CD4-positive, alpha-beta T cell (primary cell): ENCODE results near the gene MAPRE2. TPM values are rescaled to one million over a fixed set of nuclear protein-coding genes. Genes with fewer than 3 reads are reported as not detected.

Source experiments
- ATAC-seq: fragments of 200-7000 bp; cut with Tn5 transposase; one replicate; pipeline ENCODE4 v1.10.0; 2022; ENCODE audit warnings: mild to moderate bottlenecking; ENCODE audit not compliant: poor library complexity
- CTCF ChIA-PET: fragments of 350-600 bp; sonication (Branson Sonifier 250); formaldehyde crosslinking; loops from one replicate; lab custom pipeline; 2021; ENCODE audit warnings: antibody characterized with exemption, inconsistent platforms; lab: Charles Lee
- POLR2A ChIA-PET: fragments of 350-600 bp; sonication (Branson Sonifier 250); formaldehyde crosslinking; loops from one replicate; lab custom pipeline; 2021; ENCODE audit warnings: antibody characterized with exemption, inconsistent platforms; lab: Charles Lee
- DNase-seq, 14 experiments: peaks; one replicate each; pipeline ENCODE4 v3.0.0-alpha.2; 2013 to 2020; ENCODE audit warnings: mixed read lengths in 2 of 14
- H3K27ac ChIP-seq, 2 donors: one replicate each; pipeline versions ENCODE4 v1.5.1 to v1.7.0; 2013; ENCODE audit warnings: low read length in 2 of 2, low read depth in 1 of 2, mild to moderate bottlenecking in 1 of 2
- H3K27me3 ChIP-seq, 2 experiments: 1 replicate in 1 of 2; 2 replicates in 1 of 2; pipeline versions ENCODE4 v1.6.1 to v1.7.0; 2013; ENCODE audit warnings: low read length in 2 of 2, control low read depth in 1 of 2, mild to moderate bottlenecking in 1 of 2, moderate library complexity in 1 of 2; ENCODE audit not compliant: insufficient read depth in 2 of 2, control insufficient read depth in 1 of 2
- H3K36me3 ChIP-seq: one replicate; pipeline ENCODE4 v1.6.1; 2013; ENCODE audit warnings: low read length, control low read depth; ENCODE audit not compliant: insufficient read depth
- H3K4me1 ChIP-seq: one replicate; pipeline ENCODE4 v1.6.1; 2013; ENCODE audit warnings: low read length, control low read depth; ENCODE audit not compliant: insufficient read depth
- H3K4me3 ChIP-seq: one replicate; pipeline ENCODE4 v1.5.1; 2013; ENCODE audit warnings: mild to moderate bottlenecking, low read length, moderate library complexity
- H3K9me3 ChIP-seq, 2 experiments: 1 replicate in 1 of 2; 2 replicates in 1 of 2; pipeline versions ENCODE4 v1.6.1 to v1.7.0; 2013; ENCODE audit warnings: low read length in 2 of 2, mild to moderate bottlenecking in 2 of 2, control low read depth in 1 of 2, moderate library complexity in 1 of 2; ENCODE audit not compliant: control insufficient read depth in 1 of 2, insufficient read depth in 1 of 2
- H3K27ac Mint-ChIP-seq: one replicate; pipeline ENCODE4 v1.8.0; 2020; ENCODE audit warnings: mixed read lengths
- H3K27me3 Mint-ChIP-seq: one replicate; pipeline ENCODE4 v1.8.0; 2021; ENCODE audit warnings: mixed read lengths
- H3K36me3 Mint-ChIP-seq: one replicate; pipeline ENCODE4 v1.8.0; 2021; ENCODE audit warnings: low read depth, mixed read lengths
- H3K4me1 Mint-ChIP-seq: one replicate; pipeline ENCODE4 v1.8.0; 2021; ENCODE audit warnings: low read depth, mixed read lengths
- H3K4me3 Mint-ChIP-seq: one replicate; pipeline ENCODE4 v1.8.0; 2020; ENCODE audit warnings: mild to moderate bottlenecking, mixed read lengths
- H3K9me3 Mint-ChIP-seq: one replicate; pipeline ENCODE4 v1.8.0; 2020; ENCODE audit warnings: mixed read lengths
- intact Hi-C, 2 experiments: fragments of 100-400 bp; cut with DNase I in 1 of 2; cut with micrococcal nuclease in 1 of 2; formaldehyde crosslinking; loops; one replicate each; pipeline versions ENCODE4 v1.15.1 to v1.9.0; 2023 to 2025; cut with DNase I, micrococcal nuclease
- total RNA-seq, 174 experiments: library from RNA in 2 of 174; stranded (reverse) in 2 of 174; gene quantifications; one replicate each; pipeline ENCODE4 v1.2.3 and lab custom pipeline; 2021 to 2026
- TF ChIP-seq, protein P1 (sequence below): fragments of 200-600 bp; IDR thresholded peaks from one replicate; pipeline ENCODE4 v1.8.0; 2022; ENCODE audit warnings: antibody characterized with exemption, mild to moderate bottlenecking

Gene MAPRE2
- total RNA-seq, 2 experiments from 2014 or later: 108 to 112 TPM

GRCh38 chr18:35060122-35060815 lies 19.1 kb downstream of the MAPRE2 start:
- Histone ChIP-seq H3K27me3 (no peaks in the 10 kb centered on the region), H3K4me1 (peaks cover 16% of the 10 kb centered on the region), H3K36me3 (no peaks in the 10 kb centered on the region), H3K4me3 (no peak overlapping the region), H3K9me3 (no peaks in the 10 kb centered on the region), H3K27ac (no peak overlapping the region)
- Mint-ChIP-seq H3K4me1 (peaks cover 76% of the 10 kb centered on the region), H3K36me3 (peaks cover 12% of the 10 kb centered on the region), H3K27me3 (no peaks in the 10 kb centered on the region), H3K9me3 (no peaks in the 10 kb centered on the region), H3K4me3 (no peak overlapping the region), H3K27ac (no peak overlapping the region)
- POLR2A ChIA-PET: interaction anchor here (1.3 kb wide), 1 partner anchor 35 kb away, joined by 3 read pairs; no protein-coding TSS in a partner anchor
- intact Hi-C loops: no loop called here
- TF ChIP-seq, protein P1, sequence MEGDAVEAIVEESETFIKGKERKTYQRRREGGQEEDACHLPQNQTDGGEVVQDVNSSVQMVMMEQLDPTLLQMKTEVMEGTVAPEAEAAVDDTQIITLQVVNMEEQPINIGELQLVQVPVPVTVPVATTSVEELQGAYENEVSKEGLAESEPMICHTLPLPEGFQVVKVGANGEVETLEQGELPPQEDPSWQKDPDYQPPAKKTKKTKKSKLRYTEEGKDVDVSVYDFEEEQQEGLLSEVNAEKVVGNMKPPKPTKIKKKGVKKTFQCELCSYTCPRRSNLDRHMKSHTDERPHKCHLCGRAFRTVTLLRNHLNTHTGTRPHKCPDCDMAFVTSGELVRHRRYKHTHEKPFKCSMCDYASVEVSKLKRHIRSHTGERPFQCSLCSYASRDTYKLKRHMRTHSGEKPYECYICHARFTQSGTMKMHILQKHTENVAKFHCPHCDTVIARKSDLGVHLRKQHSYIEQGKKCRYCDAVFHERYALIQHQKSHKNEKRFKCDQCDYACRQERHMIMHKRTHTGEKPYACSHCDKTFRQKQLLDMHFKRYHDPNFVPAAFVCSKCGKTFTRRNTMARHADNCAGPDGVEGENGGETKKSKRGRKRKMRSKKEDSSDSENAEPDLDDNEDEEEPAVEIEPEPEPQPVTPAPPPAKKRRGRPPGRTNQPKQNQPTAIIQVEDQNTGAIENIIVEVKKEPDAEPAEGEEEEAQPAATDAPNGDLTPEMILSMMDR: no peak
- CTCF ChIA-PET: interaction anchor here (1.2 to 1.3 kb wide), 2 partner anchors 19 to 34 kb away, joined by 3 to 4 read pairs; partner anchors contain the start of gene MAPRE2
- ATAC-seq: no peak
- no peak for DNase-seq

GRCh38 chr18:35061336-35061735 lies 20.1 kb downstream of the MAPRE2 start:
- Histone ChIP-seq H3K9me3 (no peaks in the 10 kb centered on the region), H3K4me3 (no peak overlapping the region), H3K27ac (no peak overlapping the region), H3K4me1 (peaks cover 16% of the 10 kb centered on the region), H3K27me3 (no peaks in the 10 kb centered on the region), H3K36me3 (no peaks in the 10 kb centered on the region)
- TF ChIP-seq, protein P1: no peak
- ChIA-PET CTCF (interaction anchor here (1.2 kb wide), 1 partner anchor 20 kb away, joined by 3 read pairs; the partner anchor contains the start of gene MAPRE2), POLR2A (no interaction called here)
- H3K4me3 Mint-ChIP-seq: no peak overlapping the region
- H3K36me3 Mint-ChIP-seq: peaks cover 17% of the 10 kb centered on the region
- no peak for ATAC-seq
- H3K4me1 Mint-ChIP-seq: peaks cover 82% of the 10 kb centered on the region
- H3K9me3 Mint-ChIP-seq: no peaks in the 10 kb centered on the region
- no peaks in the 10 kb centered on the region for H3K27me3 Mint-ChIP-seq
- no peak overlapping the region for H3K27ac Mint-ChIP-seq
- no peak for DNase-seq
- intact Hi-C loops: no loop called here

DNA sequence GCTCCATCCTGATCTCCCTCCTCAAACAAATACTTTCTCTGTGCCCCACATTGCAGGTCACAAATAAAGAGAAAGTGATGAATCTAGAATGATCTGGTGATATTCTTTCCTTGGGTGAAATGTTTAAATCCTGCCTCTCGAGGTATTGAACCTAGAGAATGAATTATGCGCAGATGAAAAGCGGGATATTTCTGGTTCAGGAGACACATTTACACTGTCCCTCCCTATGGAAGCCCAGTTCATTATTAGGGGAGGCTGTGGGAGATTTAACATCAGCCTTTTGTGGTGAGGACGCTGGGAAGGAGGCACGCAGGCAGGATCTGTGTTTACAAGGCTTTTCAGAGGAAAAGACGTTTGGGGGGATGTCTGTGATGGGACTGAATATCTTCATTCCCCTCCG lies 20.6 kb downstream of the MAPRE2 start:
- CTCF ChIA-PET: no interaction called here
- TF ChIP-seq, protein P1: no peak
- H3K4me3 Mint-ChIP-seq: no peak overlapping the region
- Histone ChIP-seq H3K27ac (no peak overlapping the region), H3K4me1 (peaks cover 16% of the 10 kb centered on the region), H3K36me3 (no peaks in the 10 kb centered on the region), H3K27me3 (no peaks in the 10 kb centered on the region), H3K4me3 (no peak overlapping the region), H3K9me3 (no peaks in the 10 kb centered on the region)
- peaks cover 17% of the 10 kb centered on the region for H3K36me3 Mint-ChIP-seq
- intact Hi-C loops: no loop called here
- POLR2A ChIA-PET: no interaction called here
- no peaks in the 10 kb centered on the region for H3K9me3 Mint-ChIP-seq
- no peak for DNase-seq
- no peak for ATAC-seq
- no peak overlapping the region for H3K27ac Mint-ChIP-seq
- H3K4me1 Mint-ChIP-seq: peaks cover 83% of the 10 kb centered on the region
- H3K27me3 Mint-ChIP-seq: no peaks in the 10 kb centered on the region
